ENCODE measurements around the gene SENP6. TPM values are rescaled to one million over a fixed set of nuclear protein-coding genes. Genes with fewer than 3 reads are reported as not detected.
A peak's percentile ranks its signal among the peaks of the same experiment; 100 is the strongest.
"Not testable (repeated sequence)": the region's sequence is repeated elsewhere in the genome, so short reads cannot be mapped to it uniquely, and the experiment has no call there.

The SENP6 gene
- 6.6 and 17.8 TPM in 2 replicates for total RNA-seq (2014; rRNA removed; shearing (Covaris generic); ENCODE audit: low replicate concordance)

GRCh38 chr6:75601304-75602245, at the start of gene SENP6:
SENP6 (plus strand) TSS chr6:75601880; CDS start chr6:75602525, 645 bp downstream.
- peak; percentile 80 for DNase-seq (ENCODE audit: low read depth)
- in situ Hi-C loops (cut with HindIII; ENCODE audit: low pct_unique_long_range_greater_than_20kb, low sequenced_read_pairs), result no loop called here

GRCh38 chr6:75556240-75556639, 45.4 kb upstream of the SENP6 start:
- DNase-seq (ENCODE audit: low read depth), result no peak
- in situ Hi-C loops (cut with HindIII; ENCODE audit: low pct_unique_long_range_greater_than_20kb, low sequenced_read_pairs), result no loop called here

GRCh38 chr6:75557068-75557467, 44.6 kb upstream of the SENP6 start:
- in situ Hi-C loops (cut with HindIII; ENCODE audit: low pct_unique_long_range_greater_than_20kb, low sequenced_read_pairs), result no loop called here
- DNase-seq (ENCODE audit: low read depth), result no peak

GRCh38 chr6:75563032-75563431, 38.6 kb upstream of the SENP6 start:
- DNase-seq (ENCODE audit: low read depth), result peak; percentile 32
- in situ Hi-C loops (cut with HindIII; ENCODE audit: low pct_unique_long_range_greater_than_20kb, low sequenced_read_pairs), result no loop called here

GRCh38 chr6:75566137-75566767, 35.4 kb upstream of the SENP6 start:
- DNase-seq (ENCODE audit: low read depth), result no peak
- in situ Hi-C loops (cut with HindIII; ENCODE audit: low pct_unique_long_range_greater_than_20kb, low sequenced_read_pairs), result no loop called here

- in situ Hi-C loops (cut with HindIII; ENCODE audit: low pct_unique_long_range_greater_than_20kb, low sequenced_read_pairs), result no loop called here
- no peak for DNase-seq (ENCODE audit: low read depth)
Observed at GRCh38 chr6:75568100-75568499, 33.6 kb upstream of the SENP6 start.

- no peak for DNase-seq (ENCODE audit: low read depth)
- in situ Hi-C loops (cut with HindIII; ENCODE audit: low pct_unique_long_range_greater_than_20kb, low sequenced_read_pairs), result no loop called here
Observed at GRCh38 chr6:75568965-75569364, 32.7 kb upstream of the SENP6 start.

- DNase-seq (ENCODE audit: low read depth), result not testable (repeated sequence)
Observed at GRCh38 chr6:75570671-75571070, 31.0 kb upstream of the SENP6 start.

GRCh38 chr6:75572072-75572471, 29.6 kb upstream of the SENP6 start:
- in situ Hi-C loops (cut with HindIII; ENCODE audit: low pct_unique_long_range_greater_than_20kb, low sequenced_read_pairs), result no loop called here
- DNase-seq (ENCODE audit: low read depth), result no peak

More at GRCh38 chr6:75570671-75571070, 31.0 kb upstream of the SENP6 start:
- in situ Hi-C loops (cut with HindIII; ENCODE audit: low pct_unique_long_range_greater_than_20kb, low sequenced_read_pairs), result not testable (repeated sequence)

GRCh38 chr6:75579951-75580350, 21.7 kb upstream of the SENP6 start:
- no peak for DNase-seq (ENCODE audit: low read depth)
- in situ Hi-C loops (cut with HindIII; ENCODE audit: low pct_unique_long_range_greater_than_20kb, low sequenced_read_pairs), result no loop called here

GRCh38 chr6:75581231-75581630, 20.4 kb upstream of the SENP6 start:
- no peak for DNase-seq (ENCODE audit: low read depth)
- in situ Hi-C loops (cut with HindIII; ENCODE audit: low pct_unique_long_range_greater_than_20kb, low sequenced_read_pairs), result no loop called here

- not testable (repeated sequence) for DNase-seq (ENCODE audit: low read depth)
Observed at GRCh38 chr6:75584552-75584951, 17.1 kb upstream of the SENP6 start.

GRCh38 chr6:75588948-75589347, 12.7 kb upstream of the SENP6 start:
- no peak for DNase-seq (ENCODE audit: low read depth)
- in situ Hi-C loops (cut with HindIII; ENCODE audit: low pct_unique_long_range_greater_than_20kb, low sequenced_read_pairs), result no loop called here

More at GRCh38 chr6:75584552-75584951, 17.1 kb upstream of the SENP6 start:
- in situ Hi-C loops (cut with HindIII; ENCODE audit: low pct_unique_long_range_greater_than_20kb, low sequenced_read_pairs), result not testable (repeated sequence)

GRCh38 chr6:75590370-75590769, 11.3 kb upstream of the SENP6 start:
- in situ Hi-C loops (cut with HindIII; ENCODE audit: low pct_unique_long_range_greater_than_20kb, low sequenced_read_pairs), result no loop called here
- DNase-seq (ENCODE audit: low read depth), result no peak

GRCh38 chr6:75596380-75596779, 5.3 kb upstream of the SENP6 start:
- DNase-seq (ENCODE audit: low read depth); in situ Hi-C loops (cut with HindIII; ENCODE audit: low pct_unique_long_range_greater_than_20kb, low sequenced_read_pairs): not testable (repeated sequence)

- in situ Hi-C loops (cut with HindIII; ENCODE audit: low pct_unique_long_range_greater_than_20kb, low sequenced_read_pairs), result no loop called here
- DNase-seq (ENCODE audit: low read depth), result no peak
Observed at GRCh38 chr6:75600768-75601167, 912 bp upstream of the SENP6 start.

- peak; percentile 71 for DNase-seq (ENCODE audit: low read depth)
- in situ Hi-C loops (cut with HindIII; ENCODE audit: low pct_unique_long_range_greater_than_20kb, low sequenced_read_pairs), result no loop called here
Observed at GRCh38 chr6:75602246-75603105, 796 bp downstream of the SENP6 start.

GRCh38 chr6:75603106-75603420, 1.4 kb downstream of the SENP6 start:
- peak; percentile 10 for DNase-seq (ENCODE audit: low read depth)
- in situ Hi-C loops (cut with HindIII; ENCODE audit: low pct_unique_long_range_greater_than_20kb, low sequenced_read_pairs), result no loop called here
